ENCODE results near the gene TMEM248.

DNA sequence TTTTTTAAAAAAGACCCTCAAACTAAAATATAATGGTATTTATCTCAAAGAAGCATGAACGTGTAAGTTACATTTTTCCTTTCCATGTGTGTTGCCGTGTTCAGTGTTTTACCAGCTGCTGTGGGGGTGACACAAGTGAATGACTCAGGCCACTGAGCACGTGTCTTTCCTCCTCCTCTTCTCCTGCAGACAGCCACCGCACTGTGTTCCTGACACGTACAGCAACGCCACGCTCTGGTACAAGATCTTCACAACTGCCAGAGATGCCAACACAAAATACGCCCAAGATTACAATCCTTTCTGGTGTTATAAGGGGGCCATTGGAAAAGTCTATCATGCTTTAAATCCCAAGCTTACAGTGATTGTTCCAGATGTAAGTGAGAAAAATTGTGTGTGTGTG, 29.7 kb downstream of the TMEM248 start:
- no peak for TF ChIP-seq CTCF (IDR thresholded peaks at IDR 0.05 in 2 of 3, conservative IDR thresholded peaks at IDR 0.05 in 1 of 3; ENCODE audit: control insufficient read depth in 2 of 3, extremely low read depth in 1 of 3, insufficient read depth in 1 of 3, low read depth in 3 of 3, low read length in 3 of 3)
- TF ChIP-seq, protein P1, sequence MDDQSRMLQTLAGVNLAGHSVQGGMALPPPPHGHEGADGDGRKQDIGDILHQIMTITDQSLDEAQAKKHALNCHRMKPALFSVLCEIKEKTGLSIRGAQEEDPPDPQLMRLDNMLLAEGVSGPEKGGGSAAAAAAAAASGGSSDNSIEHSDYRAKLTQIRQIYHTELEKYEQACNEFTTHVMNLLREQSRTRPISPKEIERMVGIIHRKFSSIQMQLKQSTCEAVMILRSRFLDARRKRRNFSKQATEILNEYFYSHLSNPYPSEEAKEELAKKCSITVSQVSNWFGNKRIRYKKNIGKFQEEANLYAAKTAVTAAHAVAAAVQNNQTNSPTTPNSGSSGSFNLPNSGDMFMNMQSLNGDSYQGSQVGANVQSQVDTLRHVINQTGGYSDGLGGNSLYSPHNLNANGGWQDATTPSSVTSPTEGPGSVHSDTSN (IDR thresholded peaks at IDR 0.05; ENCODE audit: insufficient replicate concordance, low read depth, low read length), result no peak
- TF ChIP-seq SUPT20H (IDR thresholded peaks at IDR 0.05; ENCODE audit: borderline replicate concordance, control insufficient read depth, low read depth, low read length), result no peak
- no peak for TF ChIP-seq POLR2AphosphoS5 (IDR thresholded peaks at IDR 0.05; ENCODE audit: low read length)
- no peak for TF ChIP-seq ZNF274 (IDR thresholded peaks at IDR 0.05; ENCODE audit: insufficient read depth, insufficient read length)
- no peak for TF ChIP-seq RCOR1 (conservative IDR thresholded peaks at IDR 0.05; ENCODE audit: low read depth, low read length)
- TF ChIP-seq MTA3 (IDR thresholded peaks at IDR 0.05; ENCODE audit: borderline replicate concordance, low read length), result no peak
- TF ChIP-seq YY1 (IDR thresholded peaks at IDR 0.05; ENCODE audit: low read depth, low read length), result no peak
- no peak for TF ChIP-seq ZBTB33 (IDR thresholded peaks at IDR 0.05)
- no peak for TF ChIP-seq ZSCAN29 (IDR thresholded peaks at IDR 0.05)

Data from GM12878 (cell line).